Uterus (tissue), 4 donors: ENCODE measurements around the gene IQCF6. TPM values are rescaled to one million over a fixed set of nuclear protein-coding genes. Genes with fewer than 3 reads are reported as not detected.
A peak's percentile ranks its signal among the peaks of the same experiment; 100 is the strongest.

Experiments
- DNase-seq, 2 donors: peaks; one replicate each; pipeline ENCODE4 v3.0.0-alpha.2; 2019 to 2020
- H3K27ac ChIP-seq, 2 donors: fragments of 200-600 bp; sonication (generic); 1 replicate in 1 of 2; 2 replicates in 1 of 2; pipeline ENCODE4 v1.5.1; 2016 to 2018
- H3K27me3 ChIP-seq, 2 donors: fragments of 200-600 bp; sonication (generic); one replicate each; pipeline ENCODE4 v1.5.1; 2018 to 2019; ENCODE audit warnings: control low read depth in 1 of 2
- H3K36me3 ChIP-seq, 2 donors: fragments of 200-600 bp; sonication (generic); one replicate each; pipeline ENCODE4 v1.5.1; 2019; ENCODE audit warnings: control low read depth in 1 of 2
- H3K4me1 ChIP-seq, 2 donors: fragments of 200-600 bp; sonication (generic); one replicate each; pipeline ENCODE4 v1.5.1; 2018 to 2019; ENCODE audit warnings: control low read depth in 1 of 2
- H3K4me3 ChIP-seq, 2 donors: fragments of 200-600 bp; sonication (generic); 1 replicate in 1 of 2; 2 replicates in 1 of 2; pipeline ENCODE4 v1.5.1; 2018 to 2019; ENCODE audit warnings: mild to moderate bottlenecking in 1 of 2
- H3K9me3 ChIP-seq, 2 donors: fragments of 200-600 bp; sonication (generic); one replicate each; pipeline ENCODE4 v1.5.1; 2019; ENCODE audit warnings: control low read depth in 1 of 2
- POLR2A ChIP-seq, 2 donors: fragments of 450-650 bp; IDR thresholded peaks; one replicate each; pipeline ENCODE4 v1.6.1; 2016; ENCODE audit warnings: antibody characterized with exemption in 2 of 2, mild to moderate bottlenecking in 1 of 2, moderate library complexity in 1 of 2
- intact Hi-C: fragments of 100-400 bp; cut with DNase I; formaldehyde crosslinking; loops from one replicate; pipeline ENCODE4 v1.15.1; 2023; ENCODE audit warnings: low total_unique reads
- total RNA-seq, 4 donors: library from RNA; depleted of rRNA in 3 of 4; stranded (reverse); fragments of >200 nt in 3 of 4; gene quantifications; one replicate each; pipeline versions ENCODE4 v1.1.0 to v1.2.4, GENCODE V29; 2014 to 2023
- TF ChIP-seq, protein P1 (sequence below), 4 experiments: fragments of 200-600 bp in 2 of 4; fragments of 450-650 bp in 2 of 4; sonication (generic) in 2 of 4; IDR thresholded peaks; one replicate each; pipeline ENCODE4 v1.5.1; 2016 to 2019; ENCODE audit warnings: antibody characterized with exemption in 4 of 4, mild to moderate bottlenecking in 2 of 4, moderate library complexity in 1 of 4
- donor health status: DM: yes; HTN: yes; CAD: no.

IQCF6 gene
- total RNA-seq, 4 donors from 2014 or later: not detected

DNA sequence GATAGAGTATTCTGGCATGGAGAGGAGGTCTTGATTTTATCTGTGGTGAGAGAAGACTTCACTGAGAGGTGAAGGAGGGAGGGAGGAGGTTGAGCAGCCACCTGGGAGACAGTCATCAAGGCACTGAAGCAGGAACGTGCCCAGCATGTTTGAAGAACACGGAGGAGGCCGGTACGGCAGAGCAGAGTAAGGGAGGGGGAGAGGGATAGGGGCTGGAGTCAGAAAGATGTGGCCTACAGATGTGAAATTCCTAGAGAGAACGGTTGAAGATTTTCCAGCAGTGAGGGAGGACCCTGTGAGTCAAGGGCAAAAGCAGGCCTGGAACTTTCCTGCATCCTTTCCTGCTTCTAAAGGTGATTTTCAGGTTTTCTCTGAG is 21.7 kb upstream of the IQCF6 start:
- Histone ChIP-seq H3K4me3 (no peak overlapping the region), H3K27ac (no peak overlapping the region), H3K27me3 (peaks cover 0 to 6% of the 10 kb centered on the region in 2 donors), H3K4me1 (no peaks in the 10 kb centered on the region), H3K9me3 (no peaks in the 10 kb centered on the region), H3K36me3 (no peaks in the 10 kb centered on the region)
- TF ChIP-seq, protein P1, sequence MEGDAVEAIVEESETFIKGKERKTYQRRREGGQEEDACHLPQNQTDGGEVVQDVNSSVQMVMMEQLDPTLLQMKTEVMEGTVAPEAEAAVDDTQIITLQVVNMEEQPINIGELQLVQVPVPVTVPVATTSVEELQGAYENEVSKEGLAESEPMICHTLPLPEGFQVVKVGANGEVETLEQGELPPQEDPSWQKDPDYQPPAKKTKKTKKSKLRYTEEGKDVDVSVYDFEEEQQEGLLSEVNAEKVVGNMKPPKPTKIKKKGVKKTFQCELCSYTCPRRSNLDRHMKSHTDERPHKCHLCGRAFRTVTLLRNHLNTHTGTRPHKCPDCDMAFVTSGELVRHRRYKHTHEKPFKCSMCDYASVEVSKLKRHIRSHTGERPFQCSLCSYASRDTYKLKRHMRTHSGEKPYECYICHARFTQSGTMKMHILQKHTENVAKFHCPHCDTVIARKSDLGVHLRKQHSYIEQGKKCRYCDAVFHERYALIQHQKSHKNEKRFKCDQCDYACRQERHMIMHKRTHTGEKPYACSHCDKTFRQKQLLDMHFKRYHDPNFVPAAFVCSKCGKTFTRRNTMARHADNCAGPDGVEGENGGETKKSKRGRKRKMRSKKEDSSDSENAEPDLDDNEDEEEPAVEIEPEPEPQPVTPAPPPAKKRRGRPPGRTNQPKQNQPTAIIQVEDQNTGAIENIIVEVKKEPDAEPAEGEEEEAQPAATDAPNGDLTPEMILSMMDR (IDR thresholded peaks at IDR 0.05): no peak
- no peak for TF ChIP-seq POLR2A (IDR thresholded peaks at IDR 0.05)
- intact Hi-C loops: no loop called here
- no peak for DNase-seq

DNA sequence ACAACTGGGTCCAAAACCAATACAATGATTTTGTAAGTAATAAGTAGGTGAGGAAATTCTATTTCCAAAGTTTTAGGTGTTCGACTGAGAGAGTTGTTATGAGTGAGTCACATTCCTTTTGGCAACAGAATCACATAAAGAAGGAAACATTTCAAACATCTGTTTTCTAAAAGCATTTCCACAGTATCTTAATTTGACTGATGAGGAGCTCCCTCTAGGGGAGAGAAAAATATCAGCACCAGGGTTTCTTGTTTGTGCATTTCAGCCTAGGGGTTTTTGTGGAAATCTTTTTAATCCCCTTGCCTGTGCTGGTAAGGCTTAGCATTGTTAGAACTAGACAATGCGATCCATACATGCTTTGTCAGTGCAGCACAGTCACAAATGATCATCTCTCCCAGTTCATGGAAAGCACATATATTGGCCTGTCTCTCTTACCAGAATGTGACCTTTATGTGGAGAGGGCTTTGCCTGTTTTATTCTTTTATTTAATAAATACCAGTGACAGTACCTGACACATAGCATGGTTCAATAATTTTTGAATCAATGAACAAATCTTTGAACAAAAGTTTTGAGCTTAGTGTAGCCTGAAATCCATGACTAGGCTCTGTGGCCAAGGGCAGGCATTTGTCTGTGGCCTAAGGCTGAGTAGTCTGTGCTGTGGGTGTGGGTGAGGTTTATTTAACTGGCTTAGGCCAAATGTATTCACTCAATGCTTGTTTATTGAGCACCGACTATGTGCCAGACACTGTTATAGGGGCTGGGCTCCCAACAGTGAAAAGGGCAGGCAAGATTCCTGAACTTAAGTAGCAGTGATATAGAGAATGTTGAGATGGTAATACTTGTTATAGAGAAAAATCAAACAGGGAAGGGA is 21.1 kb upstream of the IQCF6 start:
- Histone ChIP-seq H3K9me3 (no peaks in the 10 kb centered on the region), H3K27ac (no peak overlapping the region), H3K27me3 (peaks cover 0 to 7% of the 10 kb centered on the region in 2 donors), H3K4me3 (no peak overlapping the region), H3K4me1 (no peaks in the 10 kb centered on the region), H3K36me3 (no peaks in the 10 kb centered on the region)
- TF ChIP-seq, protein P1 (IDR thresholded peaks at IDR 0.05): peak; percentile 63 to 74 (median 68)
- no peak for TF ChIP-seq POLR2A (IDR thresholded peaks at IDR 0.05)
- intact Hi-C loops: no loop called here
- DNase-seq: peak in 1 of 2 donors; percentile 21

DNA sequence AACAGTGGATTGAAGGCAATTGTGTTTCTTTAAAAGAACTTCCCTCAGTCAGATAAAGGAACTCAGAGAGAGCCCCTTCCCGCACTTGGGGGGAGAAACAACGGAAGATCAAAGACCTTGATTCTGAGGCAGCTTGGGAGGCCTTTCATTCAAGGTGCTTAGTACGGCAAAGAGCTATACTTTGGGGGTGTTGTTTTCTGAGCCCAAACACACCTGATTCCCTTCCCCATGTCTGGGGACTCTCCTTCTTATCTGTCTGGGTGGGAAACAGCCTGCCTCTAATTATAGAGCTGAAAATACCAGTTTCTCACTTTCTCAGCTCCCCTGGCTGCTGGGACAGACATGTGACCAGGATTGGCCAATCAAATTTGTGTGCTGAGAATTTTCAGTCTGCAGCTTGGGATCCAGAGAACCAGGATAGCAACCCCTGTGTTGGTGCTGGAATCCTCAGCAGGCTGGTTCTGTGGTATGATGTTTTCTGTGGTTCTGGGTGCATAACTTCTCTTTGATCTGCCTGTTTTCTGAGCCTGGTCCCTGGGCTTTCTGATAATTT is 19.4 kb upstream of the IQCF6 start:
- no peaks in the 10 kb centered on the region for H3K4me1 ChIP-seq
- no peak for DNase-seq
- intact Hi-C loops: no loop called here
- no peak overlapping the region for H3K27ac ChIP-seq
- H3K4me3 ChIP-seq: no peak overlapping the region
- no peaks in the 10 kb centered on the region for H3K36me3 ChIP-seq
- TF ChIP-seq, protein P1 (IDR thresholded peaks at IDR 0.05): no peak
- no peaks in the 10 kb centered on the region for H3K9me3 ChIP-seq
- H3K27me3 ChIP-seq: peaks cover 0 to 7% of the 10 kb centered on the region in 2 donors

DNA sequence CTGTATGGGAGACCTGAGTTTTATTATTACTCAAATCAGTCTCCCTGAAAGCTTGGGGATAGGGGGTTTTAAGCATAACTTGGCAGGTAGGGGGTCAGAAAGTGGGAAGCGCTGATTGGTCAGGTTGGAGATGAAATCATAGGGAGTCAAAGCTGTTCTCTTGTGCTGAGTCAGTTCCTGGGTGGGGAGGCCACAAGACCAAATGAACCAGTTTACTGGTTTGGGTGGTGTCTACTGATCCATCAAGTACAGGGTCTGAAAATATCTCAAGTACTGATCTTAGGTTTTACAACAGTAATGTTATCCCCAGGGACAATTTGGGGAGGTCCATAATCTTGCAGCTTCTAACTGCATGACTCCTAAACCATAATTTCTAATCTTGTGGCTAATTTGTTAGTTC is 17.8 kb upstream of the IQCF6 start:
- intact Hi-C loops: no loop called here
- no peak overlapping the region for H3K27ac ChIP-seq
- TF ChIP-seq, protein P1 (IDR thresholded peaks at IDR 0.05): no peak
- TF ChIP-seq POLR2A (IDR thresholded peaks at IDR 0.05): no peak

DNA sequence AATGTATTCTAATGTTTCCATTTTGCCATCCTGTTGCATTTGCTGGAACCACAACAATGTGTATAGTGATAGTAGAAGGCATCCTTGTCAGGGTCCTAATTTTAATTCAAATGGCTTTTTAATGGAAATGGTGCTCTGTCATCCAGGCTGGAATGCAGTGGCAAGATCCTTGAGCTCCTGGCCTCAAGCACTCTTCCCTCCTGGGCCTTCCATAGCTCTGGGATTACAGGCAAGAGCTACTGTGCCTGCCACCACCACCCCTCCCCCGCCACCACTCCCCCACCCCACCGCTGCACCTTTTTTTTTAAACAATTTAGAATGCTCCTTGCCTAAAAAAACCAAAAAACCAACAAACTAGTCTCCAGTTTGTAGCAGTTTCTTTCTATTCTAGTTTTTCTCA is 15.2 kb upstream of the IQCF6 start:
- Histone ChIP-seq H3K4me1 (no peaks in the 10 kb centered on the region), H3K36me3 (no peaks in the 10 kb centered on the region), H3K4me3 (no peak overlapping the region), H3K27ac (no peak overlapping the region), H3K27me3 (peaks cover 0 to 7% of the 10 kb centered on the region in 2 donors), H3K9me3 (no peaks in the 10 kb centered on the region)
- DNase-seq: no peak
- intact Hi-C loops: no loop called here
- TF ChIP-seq, protein P1 (IDR thresholded peaks at IDR 0.05): no peak
- TF ChIP-seq POLR2A (IDR thresholded peaks at IDR 0.05): no peak

More for the DNA sequence above, 17.8 kb upstream of the IQCF6 start:
- no peak for DNase-seq
- Histone ChIP-seq H3K27me3 (peaks cover 0 to 7% of the 10 kb centered on the region in 2 donors), H3K9me3 (no peaks in the 10 kb centered on the region), H3K4me1 (no peaks in the 10 kb centered on the region), H3K36me3 (no peaks in the 10 kb centered on the region), H3K4me3 (no peak overlapping the region)
